ENCODE results near the gene MIGA2.
"Not testable (repeated sequence)": the region's sequence is repeated elsewhere in the genome, so short reads cannot be mapped to it uniquely, and the experiment has no call there.

The MIGA2 gene

GRCh38 chr9:129101279-129101678, 64.9 kb downstream of the MIGA2 start:
- DNase-seq (ENCODE audit: low read depth), result no peak

- no peak for DNase-seq (ENCODE audit: low read depth)
These were observed 65.7 kb downstream of the MIGA2 start for GRCh38 chr9:129102095-129102525.

GRCh38 chr9:129102791-129103594, 66.6 kb downstream of the MIGA2 start:
- DNase-seq (ENCODE audit: low read depth), result no peak

GRCh38 chr9:129103595-129103965, 67.2 kb downstream of the MIGA2 start:
- no peak for DNase-seq (ENCODE audit: low read depth)

GRCh38 chr9:129104051-129104450, 67.6 kb downstream of the MIGA2 start:
- no peak for DNase-seq (ENCODE audit: low read depth)

- no peak for DNase-seq (ENCODE audit: low read depth)
These were observed 69.7 kb downstream of the MIGA2 start for GRCh38 chr9:129105857-129106694.

- no peak for DNase-seq (ENCODE audit: low read depth)
These were observed 71.2 kb downstream of the MIGA2 start for GRCh38 chr9:129107651-129108050.

- DNase-seq (ENCODE audit: low read depth), result no peak
These were observed 71.8 kb downstream of the MIGA2 start for GRCh38 chr9:129108083-129108804.

GRCh38 chr9:129108805-129109536, 72.5 kb downstream of the MIGA2 start:
- no peak for DNase-seq (ENCODE audit: low read depth)

GRCh38 chr9:129109537-129109903, 73.1 kb downstream of the MIGA2 start:
- no peak for DNase-seq (ENCODE audit: low read depth)

- no peak for DNase-seq (ENCODE audit: low read depth)
These were observed 73.7 kb downstream of the MIGA2 start for GRCh38 chr9:129109952-129110739.

GRCh38 chr9:129110740-129111527, 74.5 kb downstream of the MIGA2 start, which contains the start of the genes CRAT and PTPA:
CRAT (minus strand) TSS chr9:129110793; CDS start chr9:129110509, 284 bp downstream.
PTPA (plus strand) TSS chr9:129111415; CDS start chr9:129111601, 186 bp downstream.
- peak; percentile 92 for DNase-seq (ENCODE audit: low read depth)

GRCh38 chr9:129111528-129112151, 75.2 kb downstream of the MIGA2 start:
- no peak for DNase-seq (ENCODE audit: low read depth)

GRCh38 chr9:129112526-129112925, 76.1 kb downstream of the MIGA2 start:
- DNase-seq (ENCODE audit: low read depth), result not testable (repeated sequence)

- no peak for DNase-seq (ENCODE audit: low read depth)
These were observed 77.3 kb downstream of the MIGA2 start for GRCh38 chr9:129113645-129114304.

GRCh38 chr9:129118799-129119198, 82.4 kb downstream of the MIGA2 start:
- DNase-seq (ENCODE audit: low read depth), result no peak

- no peak for DNase-seq (ENCODE audit: low read depth)
These were observed 85.1 kb downstream of the MIGA2 start for GRCh38 chr9:129121483-129121882.
